Bone marrow (tissue), 2 donors: ENCODE measurements around the gene OOSP4A.
A peak's percentile ranks its signal among the peaks of the same experiment; 100 is the strongest.

Experiments
- DNase-seq, 2 donors: peaks; one replicate each; lab custom pipeline; 2025; lab: John Stamatoyannopoulos, UW

The OOSP4A gene

DNA sequence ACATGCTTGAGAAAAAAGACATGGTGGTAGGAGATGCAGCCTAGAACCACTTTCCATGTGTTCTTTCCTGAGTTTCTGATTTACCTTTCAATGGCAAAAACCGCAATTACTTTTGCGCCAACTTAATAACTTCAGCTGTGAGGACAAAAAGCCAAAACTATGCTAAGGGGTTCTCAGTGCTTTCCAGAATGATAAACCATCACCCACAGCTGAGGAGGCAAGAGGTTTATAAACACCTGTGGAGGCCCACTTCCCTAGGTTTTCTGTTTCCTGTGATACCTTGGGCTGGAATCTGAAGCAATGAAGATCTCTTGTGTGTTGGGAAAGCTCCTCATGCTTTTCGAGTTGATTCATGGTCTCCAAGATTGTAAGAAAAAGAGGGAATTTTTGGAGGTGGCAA lies at the start of gene OOSP4A:
OOSP4A (plus strand) TSS at position 301 of the 400 bp plus-strand sequence; CDS start at position 301, 0 bp downstream.
- DNase-seq, result no peak

DNA sequence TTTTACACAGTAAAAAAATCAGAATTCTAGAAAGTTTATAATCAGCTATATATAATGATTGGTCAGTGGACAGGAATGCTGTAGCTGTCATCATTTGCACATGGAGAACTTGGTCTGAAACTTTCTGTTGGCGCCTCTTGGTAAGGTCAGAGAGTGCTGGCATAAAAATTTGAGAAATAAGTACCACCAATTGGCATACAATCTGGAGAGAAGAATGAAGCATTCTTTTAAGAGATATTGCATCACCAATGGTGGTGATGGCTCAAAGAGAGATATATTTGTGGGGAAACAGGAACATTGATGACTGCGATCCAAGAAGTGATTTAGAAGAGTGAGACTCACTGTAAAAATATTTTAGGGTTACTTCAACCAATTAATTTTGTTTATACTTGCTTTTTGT lies 45.4 kb upstream of the OOSP4A start:
- no peak for DNase-seq

DNA sequence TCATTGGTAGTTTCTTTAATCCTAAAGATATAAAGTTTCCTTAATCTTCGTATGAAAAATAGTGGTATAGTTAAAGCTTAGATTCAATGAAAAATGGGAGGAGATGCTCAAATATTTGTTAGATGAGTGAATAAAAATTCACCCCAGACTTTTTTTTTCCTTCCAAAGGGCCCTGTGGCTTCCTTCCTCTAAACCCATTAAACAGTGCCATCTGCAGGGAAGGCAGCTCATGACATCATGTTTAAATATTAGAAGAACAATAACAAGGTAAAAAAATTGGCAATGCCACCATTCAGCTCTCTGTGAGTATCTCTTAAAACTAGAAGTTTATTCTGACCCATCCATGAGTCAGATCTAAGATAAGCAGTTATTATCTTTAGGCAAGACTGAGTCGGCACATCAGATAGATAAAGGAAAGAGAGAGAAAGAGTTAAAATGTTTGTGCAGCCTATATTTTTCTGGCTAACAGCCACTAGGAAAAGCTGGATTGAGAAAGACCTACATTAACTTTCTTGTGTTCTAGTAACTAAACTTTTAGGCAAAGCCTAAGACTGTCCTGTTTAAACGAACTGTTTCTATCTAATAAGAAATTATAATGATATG lies 44.7 kb upstream of the OOSP4A start:
- DNase-seq, result peak in 1 of 2 donors; percentile 17

DNA sequence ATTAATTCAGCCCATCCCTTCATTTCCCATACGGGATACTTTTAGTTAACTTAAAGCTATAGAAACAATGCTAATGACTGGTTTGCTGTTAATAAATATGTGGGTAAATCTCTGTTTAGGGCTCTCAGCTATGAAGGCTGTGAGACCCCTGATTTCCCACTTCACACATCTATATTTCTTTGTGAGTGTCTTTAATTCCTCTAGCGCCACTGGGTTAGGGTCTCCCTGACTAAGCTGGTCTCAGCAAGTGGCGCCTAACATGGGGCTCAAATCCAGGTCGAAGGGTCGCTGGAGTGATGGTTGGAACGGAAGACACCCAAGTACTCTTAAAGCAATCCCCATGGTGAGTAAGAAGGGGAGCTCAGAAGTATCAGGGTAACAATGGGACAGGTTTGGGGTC lies 40.0 kb upstream of the OOSP4A start:
- DNase-seq, result no peak

DNA sequence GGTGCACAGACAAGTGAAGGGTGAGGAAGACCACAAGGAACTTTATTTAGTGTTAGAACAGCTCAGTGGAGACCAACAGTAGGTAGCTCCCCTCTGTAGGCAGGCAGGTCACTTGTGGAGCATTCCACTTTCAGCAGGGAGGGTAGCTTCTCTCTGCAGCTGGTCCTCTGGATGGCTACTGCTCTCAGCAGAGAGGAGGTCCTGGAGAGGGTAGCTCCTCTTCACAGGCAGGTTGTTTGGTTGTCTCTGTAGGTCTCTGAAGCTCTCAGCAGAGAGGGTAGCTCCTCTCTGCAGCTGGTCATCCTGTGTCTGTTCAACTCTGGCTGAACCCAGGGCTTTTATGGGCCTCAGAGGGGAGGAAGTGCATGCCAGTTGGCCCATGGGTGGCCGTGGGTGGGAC lies 32.1 kb upstream of the OOSP4A start:
- DNase-seq, result no peak

DNA sequence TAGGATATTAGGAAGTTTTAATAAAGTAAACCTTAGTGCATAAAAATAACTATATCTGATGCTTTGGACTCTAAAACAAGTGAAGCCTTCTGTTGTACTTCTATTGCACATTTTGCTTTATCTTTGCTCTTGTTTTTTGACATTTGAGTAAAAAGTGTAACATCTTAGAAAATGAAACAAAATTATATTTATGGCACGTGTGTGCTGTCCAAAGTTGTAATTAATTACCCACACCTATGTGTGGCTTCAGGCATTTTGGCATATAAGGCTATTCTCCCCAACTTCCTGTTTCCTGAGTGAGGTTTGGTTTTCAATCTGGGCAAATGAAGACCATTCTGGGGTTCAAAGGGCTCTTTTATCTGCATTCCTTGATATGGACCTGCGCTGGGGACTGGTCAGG lies 25.7 kb upstream of the OOSP4A start, which contains the start of gene OOSP1:
OOSP1 (plus strand) TSS at position 301 of the 400 bp plus-strand sequence; CDS start at position 324, 23 bp downstream.
- DNase-seq, result no peak

DNA sequence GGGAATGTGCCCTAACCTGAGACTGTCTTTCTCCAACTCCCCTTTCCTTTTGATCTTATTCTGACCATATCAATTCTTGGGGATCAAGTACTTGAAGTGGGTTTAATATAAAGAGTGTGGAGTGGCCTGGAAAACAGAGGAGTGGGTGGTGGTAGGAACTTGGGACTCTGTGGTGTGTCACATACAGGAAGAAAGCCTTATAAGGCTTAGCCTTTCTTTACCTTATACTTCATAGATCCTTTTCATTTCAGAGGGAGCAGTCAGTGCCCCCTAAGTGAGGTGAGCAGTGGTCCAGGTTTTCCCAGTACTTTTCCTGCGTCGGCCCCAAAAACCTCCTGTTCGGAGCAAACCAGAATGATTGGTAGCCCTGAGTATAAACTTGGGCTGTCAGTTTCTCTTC lies 25.1 kb upstream of the OOSP4A start:
- DNase-seq, result no peak

DNA sequence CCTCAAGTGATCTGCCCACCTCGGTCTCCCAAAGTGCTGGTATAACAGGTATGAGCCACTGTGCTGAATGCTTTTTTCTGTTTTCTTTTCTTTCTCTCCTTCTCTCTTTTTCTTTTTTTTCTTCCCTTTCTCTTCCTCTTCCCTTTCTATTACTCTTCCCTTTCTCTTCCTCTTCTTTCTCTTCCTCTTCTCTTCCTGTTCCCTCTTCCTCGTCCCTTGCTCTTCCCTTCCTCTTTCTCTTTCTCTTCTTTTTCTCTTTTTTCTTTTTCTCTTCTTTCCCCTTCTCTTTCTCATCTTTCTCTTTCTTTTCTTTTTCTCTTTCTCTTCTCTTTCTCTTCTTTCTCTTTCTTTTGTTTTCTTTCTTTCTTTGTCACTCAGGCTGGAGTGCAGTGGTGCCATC lies 24.4 kb upstream of the OOSP4A start:
- no peak for DNase-seq

DNA sequence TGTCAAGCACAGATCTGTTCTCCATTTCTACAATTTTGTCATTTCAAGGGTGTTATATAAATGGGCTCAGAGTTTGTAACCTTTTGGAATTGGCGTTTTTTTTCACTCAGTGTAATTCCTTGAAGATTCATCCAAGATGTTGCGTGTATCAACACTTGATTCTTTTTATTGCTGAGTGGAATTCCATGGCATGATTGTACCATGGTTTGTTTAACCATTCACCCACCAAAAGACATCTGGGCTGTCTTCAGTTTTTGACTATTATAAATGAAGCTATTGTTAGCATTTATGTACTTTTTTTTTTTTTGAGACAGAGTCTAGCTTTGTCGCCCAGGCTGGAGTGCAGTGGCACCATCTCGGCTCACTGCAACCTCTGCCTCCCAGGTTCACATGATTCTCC lies 22.7 kb upstream of the OOSP4A start:
- no peak for DNase-seq

DNA sequence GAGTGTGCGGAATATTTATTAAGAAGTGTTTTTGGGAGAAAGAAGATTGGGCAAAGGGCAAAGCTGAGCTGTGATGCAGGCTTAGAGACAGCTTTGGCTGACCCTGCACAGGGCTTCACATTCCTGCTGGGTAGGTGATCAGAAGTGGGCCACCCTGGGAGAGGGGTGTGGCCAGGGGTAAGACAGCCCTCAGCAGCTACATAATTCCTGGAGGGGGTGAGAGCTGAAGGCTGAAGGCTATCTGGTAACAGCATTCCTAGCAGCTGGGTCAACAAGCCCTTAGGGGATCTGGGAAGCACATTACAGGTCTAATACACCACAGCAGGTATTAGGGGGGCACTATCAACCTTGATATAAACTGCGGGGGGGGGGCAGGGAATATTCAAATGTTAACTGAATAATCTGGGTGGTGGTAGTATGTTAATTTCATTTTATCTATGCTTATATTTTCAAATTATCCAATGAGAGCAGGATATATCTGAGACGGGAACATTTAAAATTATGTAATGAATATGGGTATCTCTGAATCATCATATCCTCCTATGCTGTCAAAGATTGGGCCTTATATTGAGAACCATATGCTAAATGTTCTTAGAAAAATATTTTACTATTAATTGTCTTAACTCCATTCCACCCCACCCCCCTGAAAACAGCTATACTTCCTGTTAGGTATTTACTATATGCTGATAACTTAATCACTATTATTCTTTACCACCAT lies 19.7 kb upstream of the OOSP4A start:
- DNase-seq, result no peak

DNA sequence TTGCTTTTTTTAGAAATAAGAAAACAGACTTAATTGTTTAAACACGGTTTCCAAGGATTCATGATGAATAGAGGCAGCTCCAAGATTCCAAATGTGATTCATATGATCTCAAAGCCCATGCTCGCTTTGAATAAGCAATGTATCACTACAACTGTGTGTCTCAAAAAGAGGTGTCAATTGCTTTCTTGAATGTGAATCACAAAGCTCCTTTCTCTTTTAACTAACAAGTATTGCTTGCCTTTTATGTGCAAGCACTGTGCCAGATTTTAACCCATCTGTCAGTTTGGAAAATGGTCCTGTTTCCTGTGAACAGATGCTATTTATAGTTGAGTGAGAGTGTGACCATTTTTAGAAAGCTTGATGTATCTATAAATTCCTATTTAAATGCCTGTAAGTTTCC lies 19.1 kb upstream of the OOSP4A start:
- no peak for DNase-seq

DNA sequence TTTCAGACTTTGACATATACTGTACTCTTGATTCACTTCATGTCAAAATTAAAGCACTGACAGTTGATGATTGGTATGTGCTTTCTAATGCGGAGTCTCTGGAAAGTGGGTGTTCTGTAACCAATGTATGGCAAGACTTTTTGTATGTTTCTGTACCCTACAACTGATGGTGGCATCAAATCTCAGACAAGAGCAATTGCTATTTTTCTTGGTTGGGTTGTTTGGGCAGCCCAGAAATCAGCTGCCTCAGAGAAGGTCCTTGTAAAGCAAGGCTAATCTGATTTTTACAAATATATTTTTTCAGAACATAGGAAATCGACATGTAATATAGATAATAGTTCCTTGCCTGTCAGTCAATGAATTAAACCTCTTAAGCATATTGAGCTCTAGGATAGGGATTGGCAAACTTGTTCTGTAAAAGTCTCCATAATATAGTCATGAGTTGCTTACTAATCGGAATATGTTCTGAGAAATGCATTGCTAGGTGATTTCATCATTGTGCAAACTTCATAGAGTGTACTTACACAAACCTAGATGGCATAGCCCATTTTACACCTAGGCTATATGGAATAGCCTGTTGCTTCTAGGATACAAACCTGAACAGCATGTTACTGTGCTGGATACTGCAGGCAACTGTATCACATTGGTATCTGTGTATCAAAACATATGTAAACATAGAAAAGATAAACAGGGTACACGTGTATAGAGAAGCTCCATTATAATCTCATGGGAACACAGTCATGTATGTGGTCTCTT lies 10.2 kb upstream of the OOSP4A start:
- no peak for DNase-seq

DNA sequence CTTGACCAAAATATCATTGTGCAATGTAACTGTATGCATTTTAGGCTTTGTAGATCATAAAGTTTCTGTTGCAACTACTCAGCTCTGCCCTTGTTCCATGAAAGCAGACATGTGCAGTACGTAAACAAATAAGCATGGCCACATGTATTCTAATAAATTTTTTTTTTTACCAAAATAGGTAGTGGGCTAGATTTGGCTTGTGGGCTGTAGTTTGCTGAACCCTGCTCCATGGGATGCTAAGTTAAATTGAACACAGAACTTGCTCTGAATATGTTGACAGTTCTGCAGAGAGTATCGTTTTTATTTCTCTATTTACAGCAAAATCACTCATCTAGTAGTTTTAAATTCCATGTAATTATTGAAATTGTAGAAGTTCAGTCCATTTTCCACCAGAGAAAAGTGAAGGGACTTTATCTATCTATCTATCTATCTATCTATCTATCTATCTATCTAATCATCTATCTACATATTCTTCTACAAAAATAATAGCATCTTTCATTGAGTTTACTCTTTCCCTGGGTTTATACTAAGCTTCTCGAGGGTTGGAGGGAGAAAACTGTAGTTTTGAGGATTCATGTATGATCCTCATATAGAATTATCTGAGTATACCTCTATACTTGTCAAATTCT lies 9.5 kb upstream of the OOSP4A start:
- no peak for DNase-seq

DNA sequence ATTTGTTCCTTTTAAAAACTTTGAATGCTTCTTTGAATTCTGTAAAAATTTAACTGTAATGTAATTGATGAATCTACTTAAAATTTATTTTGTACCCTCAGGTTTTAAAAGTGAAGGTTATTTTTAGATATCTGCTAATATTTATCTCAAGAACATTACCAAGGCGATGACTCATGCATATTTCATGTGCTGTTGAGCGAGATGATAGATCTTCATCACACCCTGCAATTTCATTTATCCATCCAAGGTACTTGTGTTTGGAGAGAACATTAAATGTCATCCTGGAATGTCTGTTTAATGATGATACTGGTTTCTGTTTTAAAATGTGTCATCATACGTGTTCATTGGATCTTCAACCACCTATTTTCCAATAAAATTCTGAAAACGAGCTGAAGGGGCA lies 6.7 kb upstream of the OOSP4A start:
- no peak for DNase-seq

DNA sequence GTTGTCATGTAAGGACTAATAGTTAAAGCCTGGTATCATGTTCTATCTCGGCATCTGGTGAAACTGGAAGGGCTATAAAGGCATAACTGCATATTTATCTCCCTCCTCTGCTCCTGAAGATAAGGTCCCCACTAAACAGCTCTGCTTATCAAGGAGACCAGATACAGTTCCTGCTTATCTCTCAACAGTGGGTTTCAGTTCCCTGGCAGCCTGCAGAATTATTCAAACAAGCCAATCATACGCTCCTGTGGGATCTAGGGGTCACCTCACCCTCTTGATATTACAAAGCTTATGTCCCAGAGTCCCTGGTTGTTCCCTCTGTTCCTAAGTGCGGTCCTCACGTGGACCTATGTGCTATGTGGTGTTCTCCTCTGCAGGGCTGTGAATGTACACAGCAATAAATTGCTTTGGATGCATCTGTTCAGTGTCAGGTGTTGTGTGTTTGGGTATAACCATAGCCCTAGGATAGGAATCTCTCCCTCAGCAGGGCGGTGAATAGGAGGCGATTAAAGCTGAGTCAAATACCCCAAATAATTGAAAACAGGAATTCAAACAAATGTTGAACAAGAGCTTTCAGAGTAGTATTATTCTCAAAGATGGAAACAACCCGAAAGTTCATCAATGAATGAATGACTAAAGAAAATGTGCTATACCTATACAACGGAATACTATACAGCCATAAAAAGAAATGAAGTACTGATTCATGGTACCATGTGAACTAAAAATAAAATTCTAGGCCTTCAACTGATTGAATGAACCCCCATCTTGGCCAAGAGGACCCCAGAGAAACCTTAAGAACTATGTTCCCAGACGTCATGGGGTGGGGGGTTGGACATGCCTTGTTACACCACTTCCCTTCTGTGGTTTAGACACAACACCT lies 3.1 kb upstream of the OOSP4A start:
- no peak for DNase-seq

DNA sequence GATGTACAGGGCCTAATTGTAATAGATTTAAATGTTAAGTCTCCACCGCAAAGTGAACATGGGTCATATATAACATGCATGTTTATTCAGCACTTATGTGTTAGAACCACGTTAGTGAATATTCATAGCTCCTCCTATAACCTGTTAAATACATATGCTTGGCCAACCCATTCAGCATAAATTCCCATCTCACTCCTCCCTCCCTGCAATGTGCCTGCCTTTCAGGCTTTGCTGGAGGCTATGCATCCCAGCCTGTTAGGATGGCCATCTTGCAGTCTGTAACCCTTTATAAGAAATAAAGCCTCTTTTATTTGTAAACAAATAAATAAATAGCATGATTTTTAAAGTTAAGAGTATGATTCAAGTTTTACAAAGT lies 1.7 kb upstream of the OOSP4A start:
- no peak for DNase-seq

DNA sequence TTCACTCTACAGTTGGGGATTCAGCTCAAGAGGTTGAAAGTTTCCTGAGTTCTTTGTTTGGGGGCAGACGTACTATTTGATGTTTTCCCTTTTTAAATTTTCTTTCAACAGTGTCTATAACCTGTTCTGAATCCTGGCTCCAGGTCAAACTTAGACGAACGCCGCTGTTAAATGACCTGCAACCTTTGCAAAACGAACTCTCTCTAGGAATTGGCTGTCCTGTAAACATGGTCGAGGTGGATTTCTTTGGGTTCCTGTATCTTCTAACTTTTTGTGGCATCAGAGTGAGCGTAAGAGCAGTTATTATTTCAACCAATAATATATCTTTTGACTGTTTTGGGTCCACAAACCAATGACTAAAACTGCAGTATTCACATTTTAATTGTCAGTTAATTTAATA lies 1.6 kb downstream of the OOSP4A start:
- DNase-seq, result no peak

DNA sequence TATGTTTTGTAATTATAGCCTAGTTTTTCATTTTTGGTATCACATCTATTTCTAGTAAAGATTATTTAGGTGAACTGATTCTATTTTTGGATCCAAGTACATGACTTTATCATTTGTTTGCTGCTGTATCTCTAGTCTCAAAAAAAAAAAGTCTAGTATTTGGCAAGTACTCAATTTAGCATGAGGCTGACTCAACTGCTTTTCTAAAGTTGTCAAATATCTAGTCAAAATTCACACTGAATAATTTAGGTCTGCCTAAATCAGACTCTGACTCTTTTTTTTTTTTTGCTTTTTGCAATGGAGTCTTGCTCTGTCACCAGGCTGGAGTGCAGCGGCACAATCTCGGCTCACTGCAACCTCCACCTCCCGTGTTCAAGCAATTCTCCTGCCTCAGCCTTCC lies 2.4 kb downstream of the OOSP4A start:
- no peak for DNase-seq

DNA sequence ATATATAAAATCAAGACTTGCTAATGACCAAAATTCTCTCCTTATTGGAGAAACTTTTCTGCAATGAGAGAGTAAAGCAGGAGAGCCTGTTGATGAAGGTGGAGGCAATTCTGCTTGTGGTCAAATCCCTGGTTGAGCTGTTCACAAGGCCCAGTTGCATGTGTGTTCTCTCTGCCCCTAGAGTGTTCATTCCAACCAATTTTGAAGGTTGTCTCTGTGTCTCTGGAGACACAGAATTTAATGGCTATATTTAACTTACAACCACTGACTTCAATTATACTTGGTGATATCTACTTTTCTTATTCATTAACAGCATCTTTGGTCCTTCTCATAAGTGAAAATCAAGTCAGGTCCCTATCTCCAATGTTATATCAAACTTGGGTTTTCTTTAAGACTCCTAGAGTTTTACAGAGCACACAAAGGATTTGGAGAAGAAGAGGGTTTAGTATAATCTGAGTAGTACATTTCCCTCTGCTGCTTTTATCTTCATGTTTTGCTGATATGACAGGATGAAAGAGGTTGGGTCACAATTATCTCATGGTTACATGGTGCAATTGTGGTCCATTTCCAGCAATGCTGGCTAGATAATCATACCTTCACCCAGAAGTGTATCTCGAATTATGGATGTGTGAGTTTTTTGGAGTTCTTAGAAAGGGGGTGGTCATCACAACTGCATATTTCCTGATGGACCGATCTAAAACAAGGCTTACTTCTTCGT lies 4.0 kb downstream of the OOSP4A start:
- no peak for DNase-seq

DNA sequence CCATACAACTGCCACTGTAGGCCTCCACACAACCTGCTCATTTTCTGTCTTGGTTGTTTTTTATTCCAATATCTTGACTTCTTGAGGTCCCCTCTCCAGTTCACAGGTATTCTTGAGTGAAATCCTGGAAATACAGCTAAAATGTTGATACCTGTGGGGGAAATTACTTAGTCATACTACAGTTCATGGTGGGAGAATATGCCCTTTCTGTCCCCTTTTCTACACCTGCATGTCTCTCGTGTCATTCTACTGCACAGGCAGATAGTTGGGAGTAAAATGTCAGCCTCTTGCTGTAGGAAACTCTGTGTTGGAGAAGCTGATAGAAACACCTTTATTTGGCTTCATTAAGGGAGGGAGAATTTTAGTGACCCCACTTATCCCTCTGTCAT lies 4.6 kb downstream of the OOSP4A start:
- no peak for DNase-seq

DNA sequence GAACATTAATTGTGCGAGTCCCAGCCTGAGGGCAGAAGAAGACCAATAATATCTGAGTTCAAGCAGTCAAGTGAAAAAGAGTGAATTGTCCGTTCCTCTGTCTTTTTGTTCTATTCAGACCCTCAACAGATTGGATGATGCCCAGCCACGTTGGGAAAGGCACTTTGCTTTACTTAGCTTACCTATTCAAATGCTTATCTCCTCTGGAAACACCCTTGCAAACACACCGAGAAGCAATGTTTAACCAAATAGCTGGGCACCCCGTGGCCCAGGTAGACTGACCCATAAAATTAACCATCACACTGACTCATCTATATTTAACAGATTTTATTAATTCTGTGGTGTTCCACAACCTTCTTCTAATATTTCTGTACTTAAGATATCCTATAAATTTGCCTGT lies 9.3 kb downstream of the OOSP4A start:
- DNase-seq, result no peak
